ENCODE measurements around the gene HIPK2. TPM values are rescaled to one million over a fixed set of nuclear protein-coding genes. Genes with fewer than 3 reads are reported as not detected.

Gene HIPK2
- total RNA-seq, 2 donors from 2014 or later = 49.4 to 68.5 TPM

DNA sequence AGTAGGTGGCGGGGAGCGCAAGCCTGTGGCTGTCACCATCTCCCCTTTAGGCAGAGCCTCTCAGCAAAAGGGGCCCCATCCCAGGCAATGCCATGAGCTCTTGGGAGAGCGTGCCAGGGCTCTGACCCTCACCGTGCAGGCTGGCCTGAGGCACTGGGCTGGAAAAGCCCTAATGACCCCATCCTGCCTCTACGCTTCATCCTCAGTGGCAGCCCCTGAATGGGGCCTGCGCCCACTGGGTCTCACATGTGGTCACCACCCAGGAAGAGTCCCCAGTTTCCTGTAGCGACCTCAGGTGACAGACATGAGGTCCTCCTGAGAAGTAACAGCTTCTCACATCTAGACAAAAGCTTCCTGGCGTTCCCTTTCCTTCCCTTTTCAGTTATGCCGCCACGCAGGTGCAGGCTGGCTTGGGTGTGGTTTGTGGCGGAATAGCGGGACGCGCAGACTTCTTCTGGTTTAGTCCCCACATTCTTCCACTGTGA is 195.1 kb downstream of the HIPK2 start:
- no peak overlapping the region for H3K27ac ChIP-seq
- no peak overlapping the region for H3K4me3 ChIP-seq
- no peaks in the 10 kb centered on the region for H3K4me1 ChIP-seq (ENCODE audit: control insufficient read depth in 1 of 2, low read depth in 2 of 2)
- H3K27me3 ChIP-seq (replicated peaks; ENCODE audit: insufficient read depth) = no peaks in the 10 kb centered on the region
- no peaks in the 10 kb centered on the region for H3K9me3 ChIP-seq
- peaks cover 66% of the 10 kb centered on the region for H3K36me3 ChIP-seq
- DNase-seq (ENCODE audit: low spot score) (no peak), ATAC-seq (ENCODE audit: insufficient number of reproducible peaks, low FRiP score, low read depth) (no peak)
- TF ChIP-seq, protein P1, sequence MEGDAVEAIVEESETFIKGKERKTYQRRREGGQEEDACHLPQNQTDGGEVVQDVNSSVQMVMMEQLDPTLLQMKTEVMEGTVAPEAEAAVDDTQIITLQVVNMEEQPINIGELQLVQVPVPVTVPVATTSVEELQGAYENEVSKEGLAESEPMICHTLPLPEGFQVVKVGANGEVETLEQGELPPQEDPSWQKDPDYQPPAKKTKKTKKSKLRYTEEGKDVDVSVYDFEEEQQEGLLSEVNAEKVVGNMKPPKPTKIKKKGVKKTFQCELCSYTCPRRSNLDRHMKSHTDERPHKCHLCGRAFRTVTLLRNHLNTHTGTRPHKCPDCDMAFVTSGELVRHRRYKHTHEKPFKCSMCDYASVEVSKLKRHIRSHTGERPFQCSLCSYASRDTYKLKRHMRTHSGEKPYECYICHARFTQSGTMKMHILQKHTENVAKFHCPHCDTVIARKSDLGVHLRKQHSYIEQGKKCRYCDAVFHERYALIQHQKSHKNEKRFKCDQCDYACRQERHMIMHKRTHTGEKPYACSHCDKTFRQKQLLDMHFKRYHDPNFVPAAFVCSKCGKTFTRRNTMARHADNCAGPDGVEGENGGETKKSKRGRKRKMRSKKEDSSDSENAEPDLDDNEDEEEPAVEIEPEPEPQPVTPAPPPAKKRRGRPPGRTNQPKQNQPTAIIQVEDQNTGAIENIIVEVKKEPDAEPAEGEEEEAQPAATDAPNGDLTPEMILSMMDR (IDR thresholded peaks at IDR 0.05) = no peak

DNA sequence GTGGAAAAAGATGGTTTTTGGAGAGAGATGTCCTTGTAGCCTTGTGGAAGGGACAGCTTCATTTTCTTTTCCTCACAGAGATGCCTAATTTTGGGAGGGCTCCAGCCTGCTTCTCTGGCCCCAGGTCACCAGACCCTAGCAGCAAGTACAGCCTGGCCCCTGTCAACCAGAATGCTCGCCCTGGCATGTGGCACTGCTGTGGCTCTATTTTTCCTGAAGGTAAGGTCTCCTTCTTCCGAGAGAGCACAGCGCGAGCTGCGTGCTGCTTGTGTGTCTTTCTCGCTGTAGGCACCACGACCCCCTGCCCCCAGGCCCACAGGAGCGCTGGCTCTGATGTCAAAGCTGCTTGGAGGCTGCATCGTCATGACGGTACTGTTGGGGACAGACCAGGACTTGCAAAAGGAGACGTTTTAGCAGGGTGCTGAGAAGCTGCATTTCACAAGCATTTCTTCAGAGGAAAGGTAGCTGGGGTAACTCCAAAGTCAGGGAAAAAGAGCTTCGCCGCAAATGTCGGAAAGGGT is 195.6 kb downstream of the HIPK2 start:
- ATAC-seq (ENCODE audit: insufficient number of reproducible peaks, low FRiP score, low read depth) (no peak), DNase-seq (ENCODE audit: low spot score) (no peak)
- TF ChIP-seq, protein P1 (IDR thresholded peaks at IDR 0.05) = no peak
- Histone ChIP-seq H3K9me3 (no peaks in the 10 kb centered on the region), H3K27ac (no peak overlapping the region), H3K4me1 (ENCODE audit: control insufficient read depth in 1 of 2, low read depth in 2 of 2) (no peaks in the 10 kb centered on the region), H3K36me3 (peaks cover 66% of the 10 kb centered on the region), H3K27me3 (replicated peaks; ENCODE audit: insufficient read depth) (no peaks in the 10 kb centered on the region), H3K4me3 (no peak overlapping the region)

DNA sequence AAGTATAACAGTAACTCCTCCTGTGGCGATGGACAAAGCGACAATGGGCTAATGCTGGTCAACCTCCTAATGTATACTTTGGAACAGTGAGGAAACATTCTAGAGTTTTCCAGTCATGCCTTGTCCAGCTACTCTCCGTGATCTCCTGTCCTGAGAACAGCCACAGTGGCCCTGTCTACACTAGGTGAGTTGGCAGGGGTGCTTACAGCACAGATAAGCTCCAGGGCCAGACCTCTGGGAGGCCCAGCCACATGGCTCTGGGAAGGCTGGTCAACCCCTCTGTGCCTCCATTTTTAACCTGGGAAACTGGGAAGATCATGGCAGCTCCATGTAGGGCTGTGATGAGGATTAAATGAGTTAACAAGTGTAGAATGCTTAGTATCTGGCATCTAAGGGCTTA is 197.4 kb downstream of the HIPK2 start:
- no peak for ATAC-seq (ENCODE audit: insufficient number of reproducible peaks, low FRiP score, low read depth)
- peaks cover 67% of the 10 kb centered on the region for H3K36me3 ChIP-seq
- no peak for DNase-seq (ENCODE audit: low spot score)
- no peaks in the 10 kb centered on the region for H3K9me3 ChIP-seq
- no peak overlapping the region for H3K27ac ChIP-seq
- TF ChIP-seq, protein P1 (IDR thresholded peaks at IDR 0.05) = no peak
- no peak overlapping the region for H3K4me3 ChIP-seq
- no peaks in the 10 kb centered on the region for H3K4me1 ChIP-seq (ENCODE audit: control insufficient read depth in 1 of 2, low read depth in 2 of 2)
- no peaks in the 10 kb centered on the region for H3K27me3 ChIP-seq (replicated peaks; ENCODE audit: insufficient read depth)

DNA sequence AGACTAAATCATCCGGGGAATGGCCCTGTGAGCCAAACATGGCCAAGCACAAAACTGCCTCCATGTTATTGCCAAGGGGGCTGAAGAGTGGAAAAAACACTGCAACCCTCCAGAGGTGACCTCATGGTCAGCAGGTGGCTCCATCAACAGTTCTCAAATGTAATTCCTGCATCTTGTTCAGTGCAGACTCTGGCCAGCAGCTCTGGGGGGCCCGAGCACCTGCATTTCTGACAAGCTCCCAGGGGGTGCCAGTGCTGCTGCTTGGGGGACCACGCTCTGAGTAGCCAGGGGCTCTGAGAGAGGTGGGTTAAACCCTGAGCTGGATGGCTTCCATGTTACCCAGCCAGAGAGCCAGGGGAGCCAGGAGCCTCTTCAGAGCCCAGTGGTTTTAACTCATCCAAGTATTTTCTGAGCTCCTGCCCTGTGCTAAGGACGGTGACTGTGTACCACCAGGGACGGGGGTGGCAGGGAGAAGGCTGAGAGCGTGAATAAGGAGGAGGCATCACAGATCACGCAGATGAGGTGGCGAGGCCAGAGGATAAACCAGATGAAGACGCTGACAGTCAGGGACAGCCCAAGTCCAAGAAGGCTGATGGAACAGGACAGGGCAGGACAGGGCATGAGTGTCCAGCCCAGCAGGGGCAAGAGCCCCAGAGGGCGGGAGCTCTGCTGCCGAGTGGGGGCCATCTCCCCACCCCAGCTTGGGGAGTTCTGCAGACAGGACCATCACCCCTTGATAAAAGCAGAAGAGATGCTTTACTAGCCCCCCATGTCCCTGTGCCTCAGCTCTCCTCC is 201.4 kb downstream of the HIPK2 start:
- no peak for DNase-seq (ENCODE audit: low spot score)
- no peak for ATAC-seq (ENCODE audit: insufficient number of reproducible peaks, low FRiP score, low read depth)
- H3K36me3 ChIP-seq = peaks cover 58% of the 10 kb centered on the region
- no peak overlapping the region for H3K4me3 ChIP-seq
- no peaks in the 10 kb centered on the region for H3K9me3 ChIP-seq
- no peaks in the 10 kb centered on the region for H3K27me3 ChIP-seq (replicated peaks; ENCODE audit: insufficient read depth)
- H3K27ac ChIP-seq = no peak overlapping the region
- TF ChIP-seq, protein P1 (IDR thresholded peaks at IDR 0.05) = no peak
- H3K4me1 ChIP-seq (ENCODE audit: control insufficient read depth in 1 of 2, low read depth in 2 of 2) = no peaks in the 10 kb centered on the region

DNA sequence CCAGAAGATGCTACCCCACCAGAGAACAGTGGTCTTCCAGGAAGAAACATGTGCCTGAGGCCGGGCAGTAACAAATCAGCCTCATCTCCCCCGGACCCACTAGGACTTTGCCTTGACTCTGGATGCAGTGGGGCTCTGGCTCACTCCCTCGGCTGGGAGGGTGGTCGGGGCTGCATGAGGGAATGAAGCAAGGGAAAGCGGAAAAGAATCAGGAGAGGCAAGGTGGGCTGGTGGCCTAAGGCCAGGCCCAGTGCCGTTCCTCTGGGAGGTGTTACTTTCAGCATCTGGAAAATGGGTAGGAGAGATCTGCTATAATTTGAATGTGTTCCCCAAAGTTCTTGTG is 202.5 kb downstream of the HIPK2 start:
- TF ChIP-seq, protein P1 (IDR thresholded peaks at IDR 0.05) = no peak
- Histone ChIP-seq H3K4me1 (ENCODE audit: control insufficient read depth in 1 of 2, low read depth in 2 of 2) (no peaks in the 10 kb centered on the region), H3K4me3 (no peak overlapping the region), H3K27me3 (replicated peaks; ENCODE audit: insufficient read depth) (no peaks in the 10 kb centered on the region), H3K9me3 (no peaks in the 10 kb centered on the region), H3K27ac (no peak overlapping the region), H3K36me3 (peaks cover 53% of the 10 kb centered on the region)
- ATAC-seq (ENCODE audit: insufficient number of reproducible peaks, low FRiP score, low read depth) (no peak), DNase-seq (ENCODE audit: low spot score) (no peak)
